Measurements from ENCODE around the gene CELF3.

- TF ChIP-seq GATA2 (IDR thresholded peaks at IDR 0.05; ENCODE audit: low read depth, low read length) (no peak), GATA3 (IDR thresholded peaks at IDR 0.05; ENCODE audit: low read depth, low read length) (no peak)
These were observed 11.5 kb downstream of the CELF3 start for GRCh38 chr1:151705146-151705545.
